Lower leg skin (tissue), 4 donors: Measurements from ENCODE around the gene ZSWIM1. TPM values are rescaled to one million over a fixed set of nuclear protein-coding genes. Genes with fewer than 3 reads are reported as not detected.

Source experiments
- DNase-seq, 2 donors: peaks; one replicate each; pipeline ENCODE4 v3.0.0-alpha.2; 2019; ENCODE audit warnings: low spot score in 2 of 2
- H3K4me3 ChIP-seq: fragments of 200-600 bp; sonication (generic); 2 replicates; pipeline ENCODE4 v1.5.1; 2017; ENCODE audit warnings: mild to moderate bottlenecking, low read depth; ENCODE audit not compliant: poor library complexity, severe bottlenecking
- CTCF ChIP-seq, 3 donors: fragments of 450-650 bp; IDR thresholded peaks; one replicate each; pipeline ENCODE4 v1.5.1; 2016; ENCODE audit warnings: antibody characterized with exemption in 3 of 3, mild to moderate bottlenecking in 3 of 3, moderate library complexity in 2 of 3
- POLR2A ChIP-seq, 2 donors: fragments of 450-650 bp; IDR thresholded peaks; one replicate each; pipeline ENCODE4 v1.6.1; 2016 to 2017; ENCODE audit warnings: antibody characterized with exemption in 2 of 2, mild to moderate bottlenecking in 1 of 2, moderate library complexity in 1 of 2
- WGBS, 2 donors: methylation state at CpG; one replicate each; pipeline ENCODE4 v1.1.5; 2018; 5-methylcytosine and 5-hydroxymethylcytosine counted together
- intact Hi-C: fragments of 100-400 bp; cut with DNase I; formaldehyde crosslinking; loops from one replicate; pipeline ENCODE4 v1.15.0; 2023; ENCODE audit warnings: low total_unique reads
- total RNA-seq, 4 donors: library from RNA; depleted of rRNA; stranded (reverse); fragments of >200 nt; gene quantifications; one replicate each; pipeline ENCODE4 v1.1.0, GENCODE V29; 2016

Gene ZSWIM1
- total RNA-seq = 10 to 100 TPM; 10.0 to 16.6 (median 13.5) TPM

- WGBS, 2 donors = 1% methylated on average over 23 of the region's 23 CpGs
- H3K4me3 ChIP-seq = peak within 1 kb of the TSS; percentile 41
- peak; percentile 100 for DNase-seq
- intact Hi-C loops = no loop called here
- peak in 1 of 3 donors; percentile 21 for TF ChIP-seq CTCF (IDR thresholded peaks at IDR 0.05)
- no peak for TF ChIP-seq POLR2A (IDR thresholded peaks at IDR 0.05)
Observed at GRCh38 chr20:45880988-45881788, at the start of gene ZSWIM1. Gene ZSWIM1, plus strand, starts transcription at chr20:45881227. Its CDS starts 1,366 bp downstream, at chr20:45882593.

GRCh38 chr20:45832619-45833018, 48.4 kb upstream of the ZSWIM1 start:
- TF ChIP-seq CTCF (IDR thresholded peaks at IDR 0.05) = no peak
- no peak for TF ChIP-seq POLR2A (IDR thresholded peaks at IDR 0.05)
- no peak overlapping the region for H3K4me3 ChIP-seq
- WGBS, 2 donors = 81 to 86% methylated on average over 4 of the region's 4 CpGs
- no peak for DNase-seq
- intact Hi-C loops = no loop called here

- intact Hi-C loops = no loop called here
- WGBS, 2 donors = 6 to 8% methylated on average over 15 to 16 of the region's 35 CpGs
- peak; percentile 81 to 95 for DNase-seq
- peak within 1 kb of the TSS; percentile 87 for H3K4me3 ChIP-seq
- TF ChIP-seq CTCF (IDR thresholded peaks at IDR 0.05) (no peak), POLR2A (IDR thresholded peaks at IDR 0.05) (no peak)
Observed at GRCh38 chr20:45833030-45833882, 47.8 kb upstream of the ZSWIM1 start, which contains the start of gene SNX21. Gene SNX21, plus strand, starts transcription at chr20:45833799. Its CDS starts 121 bp downstream, at chr20:45833920.

- peak overlapping the region; percentile 87 for H3K4me3 ChIP-seq
- 2 to 3% methylated on average over 24 to 53 of the region's 71 CpGs for WGBS, 2 donors
- peak; percentile 73 to 96 for DNase-seq
- TF ChIP-seq POLR2A (IDR thresholded peaks at IDR 0.05) (no peak), CTCF (IDR thresholded peaks at IDR 0.05) (no peak)
- intact Hi-C loops = no loop called here
Observed at GRCh38 chr20:45833883-45834796, 46.9 kb upstream of the ZSWIM1 start.

GRCh38 chr20:45834797-45835161, 46.2 kb upstream of the ZSWIM1 start:
- 49 to 68% methylated on average over 11 to 14 of the region's 14 CpGs for WGBS, 2 donors
- intact Hi-C loops = no loop called here
- H3K4me3 ChIP-seq = peak overlapping the region; percentile 87
- DNase-seq = no peak
- no peak for TF ChIP-seq POLR2A (IDR thresholded peaks at IDR 0.05)
- TF ChIP-seq CTCF (IDR thresholded peaks at IDR 0.05) = no peak
